PFSK-1 (cell line): Measurements from ENCODE around the gene FAM118B.

Experiments used
- FOXP2 ChIP-seq: optimal IDR thresholded peaks from 2 replicates; pipeline ENCODE3; 2011; ENCODE audit warnings: borderline replicate concordance, control low read depth, inconsistent platforms; ENCODE audit not compliant: insufficient read depth; ENCODE audit errors: extremely low read length, extremely low read depth
- POLR2AphosphoS5 ChIP-seq: IDR thresholded peaks from 2 replicates; pipeline ENCODE4 v1.6.1; 2012; ENCODE audit warnings: low read depth, mild to moderate bottlenecking, control low read depth, low read length, moderate library complexity
- REST ChIP-seq, 2 experiments: IDR thresholded peaks; 2 replicates each; pipeline versions ENCODE4 v1.6.1 to v1.8.0; 2011 to 2012; ENCODE audit warnings: low read depth in 2 of 2, low read length in 2 of 2, control low read depth in 1 of 2, inconsistent platforms in 1 of 2, mild to moderate bottlenecking in 1 of 2, moderate library complexity in 1 of 2; ENCODE audit not compliant: insufficient read depth in 1 of 2
- SIN3A ChIP-seq: IDR thresholded peaks from 2 replicates; pipeline ENCODE4 v1.6.1; 2012; ENCODE audit warnings: mild to moderate bottlenecking, low read length, moderate library complexity, borderline replicate concordance; ENCODE audit not compliant: insufficient read depth
- TAF1 ChIP-seq: IDR thresholded peaks from 2 replicates; pipeline ENCODE4 v1.6.1; 2012; ENCODE audit warnings: low read length, control low read depth, borderline replicate concordance; ENCODE audit not compliant: insufficient read depth

FAM118B gene

DNA sequence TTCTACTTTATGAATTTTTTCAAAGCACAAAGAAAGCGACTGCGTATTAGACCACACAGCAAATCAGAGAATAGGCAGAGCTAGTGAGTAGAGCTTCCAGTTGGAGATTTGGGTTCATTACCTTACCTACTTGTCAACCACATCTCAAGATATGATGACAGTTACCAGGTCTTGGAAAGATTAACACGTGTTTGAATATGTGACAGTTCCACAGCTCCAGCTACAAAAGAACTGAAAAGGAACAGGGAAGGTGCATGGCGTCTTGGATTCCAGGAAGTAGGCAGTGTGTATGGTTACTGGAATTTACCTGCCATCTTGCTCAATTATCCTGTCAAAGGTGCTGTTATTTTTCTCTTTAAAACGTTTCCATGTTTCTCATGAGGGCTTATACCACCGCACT lies 76.7 kb downstream of the FAM118B start:
- TF ChIP-seq POLR2AphosphoS5 (no peak), REST (IDR thresholded peaks at IDR 0.05; ENCODE audit: insufficient read depth in 1 of 2, low read depth in 2 of 2, low read length in 2 of 2) (no peak), TAF1 (no peak)

DNA sequence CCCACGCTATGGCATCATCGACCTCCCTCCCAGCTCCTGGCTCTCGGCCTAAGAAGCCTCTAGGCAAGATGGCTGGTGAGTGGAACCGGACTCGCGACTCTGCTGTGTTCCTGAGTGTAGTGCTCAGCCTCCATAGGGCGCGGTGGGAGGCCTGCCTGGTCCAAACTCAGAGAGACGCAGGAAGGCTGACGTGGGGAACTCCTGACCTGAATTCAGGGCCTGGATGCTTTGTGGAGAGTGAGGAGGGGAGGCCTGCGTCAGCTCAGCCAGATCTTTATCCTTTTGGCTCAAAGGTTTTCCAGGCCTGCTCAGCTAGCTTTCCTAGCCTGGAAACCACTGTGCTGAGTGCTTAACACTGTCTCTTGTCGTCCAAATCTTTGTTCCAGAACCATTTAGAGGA lies 79.3 kb downstream of the FAM118B start:
- TF ChIP-seq REST (IDR thresholded peaks at IDR 0.05; ENCODE audit: insufficient read depth in 1 of 2, low read depth in 2 of 2, low read length in 2 of 2): no peak

DNA sequence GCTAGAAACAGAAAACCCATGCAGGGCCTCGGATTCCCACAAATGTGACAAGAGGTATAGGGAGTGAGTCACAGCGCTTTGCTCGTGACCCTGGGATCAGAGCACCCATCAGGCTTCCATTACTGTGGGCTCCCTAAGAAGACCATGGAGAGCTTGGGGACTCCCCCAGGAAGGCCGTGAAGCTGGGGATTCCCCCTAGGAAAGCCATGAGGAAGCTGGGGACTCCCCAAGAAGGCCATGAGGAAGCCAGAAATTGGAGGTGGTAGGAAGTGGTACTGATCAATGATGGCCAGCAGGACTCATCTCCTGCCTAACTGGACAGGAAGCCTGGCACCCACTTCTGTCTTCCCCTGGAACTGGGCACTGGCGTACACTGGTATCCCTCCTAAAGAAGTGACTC lies 82.1 kb downstream of the FAM118B start:
- TF ChIP-seq REST (IDR thresholded peaks at IDR 0.05; ENCODE audit: insufficient read depth in 1 of 2, low read depth in 2 of 2, low read length in 2 of 2) (no peak), FOXP2 (no peak), TAF1 (no peak), POLR2AphosphoS5 (no peak), SIN3A (no peak)

- TF ChIP-seq FOXP2 (no peak), SIN3A (no peak), POLR2AphosphoS5 (no peak), REST (IDR thresholded peaks at IDR 0.05; ENCODE audit: insufficient read depth in 1 of 2, low read depth in 2 of 2, low read length in 2 of 2) (no peak), TAF1 (no peak)
These were observed 85.4 kb downstream of the FAM118B start for GRCh38 chr11:126297004-126297403.

GRCh38 chr11:126303623-126304456 lies 92.3 kb downstream of the FAM118B start, which contains the start of gene DCPS:
TSS of gene DCPS (plus strand) at chr11:126304060. CDS start at chr11:126304081, 21 bp downstream.
- TF ChIP-seq POLR2AphosphoS5 (peak; percentile 99), SIN3A (peak; percentile 65; the same call in 1 of the 2 replicates), FOXP2 (peak; percentile 64), TAF1 (peak; percentile 78; the same call in 1 of the 2 replicates), REST (IDR thresholded peaks at IDR 0.05; ENCODE audit: insufficient read depth in 1 of 2, low read depth in 2 of 2, low read length in 2 of 2) (no peak)
